SKM-1 (cell line): Measurements from ENCODE around the gene UNC5C.
"Not testable (repeated sequence)": the region's sequence is repeated elsewhere in the genome, so short reads cannot be mapped to it uniquely, and the experiment has no call there.

Source experiments
- DNase-seq: peaks from one replicate; lab custom pipeline; 2025; ENCODE audit not compliant: unreplicated experiment; lab: John Stamatoyannopoulos, UW

Gene UNC5C

GRCh38 chr4:95183656-95184408, 364.9 kb downstream of the UNC5C start:
- no peak for DNase-seq

- DNase-seq: no peak
These were observed 366.8 kb downstream of the UNC5C start for GRCh38 chr4:95181996-95182306.

- no peak for DNase-seq
These were observed 367.4 kb downstream of the UNC5C start for GRCh38 chr4:95181243-95181995.

GRCh38 chr4:95180531-95181242, 368.1 kb downstream of the UNC5C start:
- DNase-seq: no peak

GRCh38 chr4:95178938-95179337, 369.8 kb downstream of the UNC5C start:
- no peak for DNase-seq

GRCh38 chr4:95171377-95171776, 377.4 kb downstream of the UNC5C start:
- DNase-seq: not testable (repeated sequence)

- no peak for DNase-seq
These were observed 378.6 kb downstream of the UNC5C start for GRCh38 chr4:95170176-95170575.

GRCh38 chr4:95167805-95168204, 381.0 kb downstream of the UNC5C start:
- no peak for DNase-seq

GRCh38 chr4:95165926-95166524, 382.7 kb downstream of the UNC5C start:
- peak; percentile 74 for DNase-seq

- no peak for DNase-seq
These were observed 385.9 kb downstream of the UNC5C start for GRCh38 chr4:95162867-95163266.

- DNase-seq: no peak
These were observed 386.8 kb downstream of the UNC5C start for GRCh38 chr4:95161781-95162469.

GRCh38 chr4:95159384-95159783, 389.4 kb downstream of the UNC5C start:
- no peak for DNase-seq

- DNase-seq: no peak
These were observed 390.1 kb downstream of the UNC5C start for GRCh38 chr4:95158626-95159025.

- no peak for DNase-seq
These were observed 390.7 kb downstream of the UNC5C start for GRCh38 chr4:95158045-95158444.

- DNase-seq: no peak
These were observed 391.2 kb downstream of the UNC5C start for GRCh38 chr4:95157596-95157995.

- no peak for DNase-seq
These were observed 392.4 kb downstream of the UNC5C start for GRCh38 chr4:95156452-95156765.

- peak; percentile 27 for DNase-seq
These were observed 392.9 kb downstream of the UNC5C start for GRCh38 chr4:95155759-95156451.

- DNase-seq: no peak
These were observed 395.6 kb downstream of the UNC5C start for GRCh38 chr4:95153182-95153581.

GRCh38 chr4:95151255-95151654, 397.5 kb downstream of the UNC5C start:
- no peak for DNase-seq

GRCh38 chr4:95142932-95143331, 405.8 kb downstream of the UNC5C start:
- no peak for DNase-seq

GRCh38 chr4:95141361-95141760, 407.4 kb downstream of the UNC5C start:
- DNase-seq: no peak
